GM10266 (cell line): ENCODE data around the gene TLCD2.

Experiments
- DNase-seq: peaks from one replicate; pipeline ENCODE4 v3.0.0; 2012; ENCODE audit errors: extremely low spot score
- CTCF ChIP-seq: IDR thresholded peaks from 2 replicates; pipeline ENCODE4 v1.5.1; 2012; ENCODE audit warnings: mild to moderate bottlenecking, low read depth; ENCODE audit not compliant: control insufficient read depth, insufficient read depth; ENCODE audit errors: missing control alignments

Gene TLCD2

GRCh38 chr17:1709971-1710806, at the start of gene TLCD2:
TSS of gene TLCD2 (minus strand) at chr17:1710377. CDS start at chr17:1710242, 135 bp downstream.
- peak; percentile 56 for DNase-seq
- TF ChIP-seq CTCF: no peak

GRCh38 chr17:1759529-1759928, 49.4 kb upstream of the TLCD2 start:
- no peak for DNase-seq
- no peak for TF ChIP-seq CTCF

- no peak for DNase-seq
- TF ChIP-seq CTCF: no peak
Measured at GRCh38 chr17:1758807-1759206, 48.6 kb upstream of the TLCD2 start.

GRCh38 chr17:1755827-1756262, 45.7 kb upstream of the TLCD2 start:
- DNase-seq: no peak
- TF ChIP-seq CTCF: no peak

GRCh38 chr17:1755252-1755826, 45.2 kb upstream of the TLCD2 start:
- DNase-seq: no peak
- TF ChIP-seq CTCF: no peak

- no peak for TF ChIP-seq CTCF
Measured at GRCh38 chr17:1754430-1755112, 44.4 kb upstream of the TLCD2 start.

More at GRCh38 chr17:1754430-1755112, 44.4 kb upstream of the TLCD2 start:
- no peak for DNase-seq
